Activated T-cell treated with anti-CD3 and anti-CD28 coated beads for 48 hours (primary cell): Measurements from ENCODE around the gene MYH1.

ENCODE experiments used
- DNase-seq: peaks from one replicate; pipeline ENCODE4 v3.0.0-alpha.2; 2020; ENCODE audit warnings: low read depth

Gene MYH1

DNA sequence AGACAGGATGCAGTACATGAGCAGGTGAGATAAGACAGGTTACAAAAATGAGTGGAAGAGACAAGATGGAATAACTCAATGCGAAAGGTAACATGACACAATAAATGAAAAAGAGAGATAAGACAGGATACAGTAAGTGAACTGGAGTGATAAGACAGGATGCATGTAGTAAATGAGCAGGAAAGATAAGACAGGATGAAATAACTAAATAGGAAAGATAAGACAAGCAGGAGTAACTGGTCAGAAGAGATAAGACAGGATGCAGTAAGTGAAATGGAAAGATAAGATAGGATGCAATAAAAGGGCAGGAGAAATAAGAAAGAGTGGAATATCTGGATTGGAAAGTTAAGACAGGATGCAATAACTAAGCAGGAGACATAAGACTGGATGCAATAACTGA, 40.6 kb downstream of the MYH1 start:
- DNase-seq = no peak

DNA sequence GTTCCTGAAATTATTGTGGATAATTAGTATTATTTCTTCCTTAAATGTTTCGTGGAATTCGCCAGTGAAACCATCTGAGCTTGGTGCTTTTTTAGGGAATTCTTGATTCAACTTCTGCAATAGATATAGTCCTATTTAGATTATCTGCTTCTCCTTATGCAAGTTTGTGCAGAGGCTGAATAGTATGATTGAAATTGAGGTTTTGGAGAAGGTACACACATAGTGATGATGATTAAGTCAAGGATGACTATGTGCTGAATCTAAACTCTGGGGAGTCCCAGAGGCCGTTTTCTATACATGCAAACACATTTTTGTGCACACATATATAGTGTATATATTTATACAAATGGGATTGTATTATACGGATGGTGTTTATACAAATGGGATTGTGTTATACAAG, 43.8 kb downstream of the MYH1 start:
- no peak for DNase-seq

DNA sequence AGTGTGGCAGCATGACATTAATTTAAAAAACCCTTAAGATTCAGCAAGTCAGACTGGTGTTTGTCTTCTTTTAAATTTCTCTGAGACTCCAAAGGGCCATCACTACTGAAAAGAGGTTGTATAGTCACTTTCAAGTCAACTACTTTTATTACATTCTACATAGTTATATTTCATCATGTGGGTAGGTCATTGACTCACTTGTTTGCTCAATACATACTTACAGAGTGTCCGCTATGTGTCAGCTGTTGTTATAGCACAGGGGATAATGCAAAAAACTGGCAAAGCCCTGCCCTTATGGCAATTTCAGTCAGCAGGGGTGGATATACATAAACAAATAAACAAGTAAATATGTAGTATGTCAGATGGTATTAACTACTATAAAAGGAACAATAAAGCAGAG, 46.5 kb downstream of the MYH1 start:
- no peak for DNase-seq

DNA sequence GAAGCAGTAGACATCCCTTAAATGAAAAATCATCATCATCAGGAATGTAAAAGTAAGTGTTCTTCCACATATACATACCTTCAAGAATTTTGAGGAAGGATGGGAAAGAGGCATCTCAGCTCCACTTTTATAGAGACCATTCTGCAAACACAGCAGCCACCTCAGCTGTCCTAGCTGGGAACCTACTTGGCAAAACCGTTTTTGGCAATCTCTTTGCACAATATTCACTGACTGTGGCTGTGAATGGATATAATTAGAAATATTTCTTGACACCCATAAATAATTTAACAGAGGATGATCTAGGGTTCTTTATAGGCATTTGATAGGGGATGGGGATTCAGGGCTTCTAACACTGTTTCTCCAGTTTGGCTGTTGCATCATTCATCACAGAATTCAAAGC, 48.9 kb downstream of the MYH1 start, which contains the start of gene MYH4:
Gene MYH4 (minus strand): TSS at position 101 of the 400 bp plus-strand sequence. CDS start 2,814 bp downstream, outside the sequence.
- DNase-seq = no peak

DNA sequence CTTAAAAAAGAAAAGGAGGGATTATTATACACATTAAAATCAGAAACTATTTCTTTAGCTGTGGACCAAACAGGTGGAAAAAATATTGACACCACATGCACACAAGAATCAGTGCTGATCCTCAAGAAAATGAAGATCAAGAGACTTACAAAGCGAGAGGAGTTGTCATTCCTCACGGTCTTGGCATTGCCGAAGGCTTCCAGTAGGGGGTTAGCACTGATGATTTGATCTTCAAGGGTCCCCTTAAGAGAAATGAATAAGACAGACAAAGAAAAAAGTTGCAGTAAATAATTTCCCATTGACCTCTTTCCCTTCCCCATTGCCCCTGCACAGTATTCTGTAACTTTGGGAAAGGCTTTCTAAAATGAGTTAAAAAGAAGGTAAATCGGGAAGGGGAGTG, 54.9 kb downstream of the MYH1 start:
- DNase-seq = no peak

DNA sequence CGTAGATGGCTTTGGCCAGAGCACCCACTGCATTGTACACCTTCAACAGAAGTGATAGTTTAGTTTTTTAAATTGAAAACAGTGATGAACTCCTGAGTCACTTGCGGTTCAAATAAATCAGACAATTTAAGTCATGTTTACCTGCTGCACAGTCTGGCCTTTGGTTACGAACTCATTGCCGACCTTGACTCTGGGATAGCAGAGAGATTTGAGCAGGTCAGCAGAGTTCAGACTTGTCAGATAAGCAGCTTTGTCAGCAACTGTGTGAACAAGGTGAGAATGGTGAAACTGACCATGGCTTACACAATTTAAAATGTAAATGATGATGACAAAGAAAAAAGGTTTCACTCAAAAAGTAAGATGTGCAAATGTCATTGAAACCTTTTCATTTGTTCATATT, 58.3 kb downstream of the MYH1 start:
- no peak for DNase-seq

DNA sequence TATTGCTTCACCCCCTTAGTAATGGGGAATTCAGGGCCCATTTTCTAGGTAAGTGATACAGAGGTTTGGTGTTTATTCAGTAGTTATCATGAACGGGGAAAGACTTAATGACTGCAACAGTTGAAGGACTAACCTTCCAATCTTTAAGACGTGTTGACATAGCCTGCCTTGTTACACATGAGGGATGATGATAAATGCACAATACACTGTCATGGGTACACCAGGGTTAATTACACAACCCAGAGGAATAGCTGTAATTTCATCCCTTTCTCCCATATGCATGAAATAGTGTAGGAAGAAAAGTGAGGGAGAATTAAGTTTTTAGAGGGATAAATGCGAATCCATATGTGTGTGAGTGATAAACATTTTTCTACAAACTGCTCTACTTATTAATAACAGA, 59.6 kb downstream of the MYH1 start:
- no peak for DNase-seq

DNA sequence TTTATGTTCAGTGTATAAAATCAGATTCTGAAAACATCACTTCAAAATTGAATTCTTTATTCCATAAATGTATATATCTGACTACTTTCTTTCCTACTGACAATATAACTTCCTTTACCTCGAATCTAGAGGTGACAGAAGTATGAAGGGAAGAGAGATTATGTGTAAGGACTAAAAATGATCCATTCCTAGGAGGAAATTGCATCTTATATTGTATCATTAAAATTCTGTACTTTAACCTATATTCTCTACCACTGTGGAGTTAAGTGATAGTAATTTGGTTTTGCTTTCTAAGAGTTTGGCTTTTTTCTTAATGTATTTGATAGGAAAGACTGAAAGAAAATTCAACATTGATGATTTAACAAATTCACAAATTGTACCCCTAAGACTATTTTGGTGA, 60.4 kb downstream of the MYH1 start:
- DNase-seq = no peak

DNA sequence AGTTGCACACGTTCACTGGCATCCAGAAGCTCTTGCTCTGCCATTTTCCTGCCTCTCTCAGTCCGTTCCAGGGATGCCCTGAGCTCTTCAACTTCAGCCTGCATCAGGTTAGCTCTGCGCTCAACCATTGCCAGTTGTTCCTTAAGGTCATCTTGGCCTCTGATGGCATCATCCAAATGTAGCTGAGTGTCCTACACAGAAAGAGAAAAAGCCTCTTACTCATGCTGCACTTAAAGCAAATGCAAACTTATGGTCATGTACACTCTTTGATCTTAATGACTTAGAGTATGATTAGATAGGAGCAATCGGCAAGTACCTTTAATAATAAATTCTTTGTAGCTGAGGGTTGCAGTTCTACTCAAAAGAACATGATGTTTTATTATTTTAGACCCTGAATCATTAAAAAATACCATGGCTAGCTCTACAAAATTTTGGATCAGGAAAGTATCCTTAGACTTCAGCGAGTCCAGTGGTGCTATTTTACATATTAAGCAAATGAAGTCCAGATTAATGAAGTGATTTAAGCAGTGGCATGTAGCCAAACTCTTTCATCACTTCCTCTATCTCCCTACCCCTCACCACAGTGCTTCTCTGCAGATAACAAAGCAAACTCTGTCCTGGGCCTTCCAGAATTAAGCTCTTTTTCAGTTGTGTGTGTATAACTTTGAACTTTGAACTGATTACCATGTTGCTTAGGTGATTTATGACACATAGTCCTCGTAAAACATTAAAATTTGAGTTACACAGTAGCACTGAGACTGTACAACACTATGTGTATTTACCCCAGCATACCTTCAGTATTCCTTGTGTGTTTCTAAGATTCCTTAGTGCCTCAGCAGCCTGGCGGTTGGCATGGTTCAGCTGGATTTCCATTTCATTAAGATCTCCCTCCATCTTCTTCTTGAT, 71.1 kb downstream of the MYH1 start:
- no peak for DNase-seq
